MV-4-11 (cell line): Measurements from ENCODE around the gene GJA8.
"Not testable (repeated sequence)": the region's sequence is repeated elsewhere in the genome, so short reads cannot be mapped to it uniquely, and the experiment has no call there.

Experiments
- DNase-seq: peaks from one replicate; lab custom pipeline; 2025; lab: John Stamatoyannopoulos, UW

Gene GJA8

DNA sequence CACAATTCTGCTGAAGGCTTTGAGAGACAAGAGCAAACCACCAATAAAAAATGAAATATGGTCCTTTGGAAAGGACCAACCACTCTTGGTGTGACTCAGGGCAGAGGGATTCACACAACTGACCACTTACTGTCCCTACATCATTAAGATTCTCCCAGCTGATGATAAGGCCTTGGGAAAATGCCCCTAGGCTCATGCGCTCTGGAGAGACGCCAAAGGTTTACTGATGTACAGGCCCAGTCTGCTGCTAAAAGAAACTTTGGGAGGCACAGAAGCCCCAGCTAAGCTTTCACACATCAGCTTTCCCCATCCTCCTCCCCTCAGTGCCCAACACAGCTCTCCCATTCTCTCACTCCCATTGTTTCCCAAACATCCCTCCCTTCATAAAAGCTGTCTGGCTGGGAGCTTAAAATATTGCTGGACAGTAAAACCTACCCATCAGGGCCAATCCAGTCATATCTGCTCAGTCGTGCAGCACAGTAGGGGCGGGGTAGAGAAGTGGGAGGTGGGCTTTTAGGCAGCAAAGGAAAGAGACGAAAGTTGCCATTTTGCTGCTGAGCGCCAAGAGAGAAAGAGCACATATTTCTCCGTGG is at the start of gene GJA8:
Gene GJA8, plus strand, starts transcription at position 543 of the 593 bp plus-strand sequence. CDS start 5,161 bp downstream, outside the sequence.
- DNase-seq = no peak

- DNase-seq = no peak
Observed at GRCh38 chr1:147853391-147853790, 49.2 kb upstream of the GJA8 start.

DNA sequence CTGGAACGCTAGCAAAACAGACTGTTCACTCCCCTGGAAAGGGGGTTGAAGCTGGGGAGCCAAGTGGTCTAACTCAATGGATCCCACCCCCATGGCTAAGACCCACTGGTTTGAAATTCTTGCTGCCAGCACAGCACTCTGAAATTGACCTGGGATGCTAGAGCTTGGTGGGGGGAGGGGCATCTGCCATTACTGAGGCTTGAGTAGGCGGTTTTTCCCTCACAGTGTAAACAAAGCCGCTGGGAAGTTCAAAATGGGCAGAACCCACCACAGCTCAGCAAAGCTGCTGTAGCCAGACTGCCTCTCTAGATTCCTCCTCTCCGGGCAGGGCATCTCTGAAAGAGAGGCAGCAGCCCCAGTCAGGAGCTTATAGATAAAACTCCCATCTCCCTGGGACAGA is 47.6 kb upstream of the GJA8 start:
- DNase-seq = not testable (repeated sequence)

- not testable (repeated sequence) for DNase-seq
Observed at GRCh38 chr1:147855996-147856395, 46.6 kb upstream of the GJA8 start.

- not testable (repeated sequence) for DNase-seq
Observed at GRCh38 chr1:147867204-147867603, 35.4 kb upstream of the GJA8 start.

DNA sequence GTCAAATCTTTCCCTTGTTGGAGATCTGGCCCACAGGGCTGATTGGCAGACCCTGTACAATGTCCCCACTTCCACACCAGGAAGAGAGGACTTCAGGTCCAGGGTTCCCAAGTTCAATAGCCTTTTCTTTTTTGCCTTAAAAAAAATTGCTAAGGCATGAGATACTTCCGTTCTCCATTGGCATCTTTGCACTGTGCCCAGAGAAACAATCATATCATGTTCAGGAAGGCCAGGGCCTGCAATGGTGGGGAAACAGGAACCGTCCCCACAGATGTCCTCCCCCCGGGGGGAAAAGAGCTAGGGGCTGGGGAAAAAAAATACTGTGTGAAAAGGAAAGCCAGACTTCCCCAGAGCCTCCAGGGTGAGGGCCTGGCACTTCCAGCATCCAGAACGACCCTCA is 24.6 kb upstream of the GJA8 start:
- no peak for DNase-seq

GRCh38 chr1:147879911-147880310 is 22.7 kb upstream of the GJA8 start:
- DNase-seq = no peak

- no peak for DNase-seq
Observed at GRCh38 chr1:147882535-147882934, 20.1 kb upstream of the GJA8 start.

- peak; percentile 47 for DNase-seq
Observed at GRCh38 chr1:147890177-147890790, 12.3 kb upstream of the GJA8 start.

GRCh38 chr1:147891088-147891487 is 11.5 kb upstream of the GJA8 start:
- DNase-seq = no peak

- DNase-seq = peak; percentile 15
Observed at GRCh38 chr1:147892216-147892615, 10.4 kb upstream of the GJA8 start.

- DNase-seq = peak; percentile 19
Observed at GRCh38 chr1:147892731-147893214, 9.8 kb upstream of the GJA8 start.

GRCh38 chr1:147895123-147895522 is 7.5 kb upstream of the GJA8 start:
- DNase-seq = no peak

GRCh38 chr1:147897029-147897752 is 5.4 kb upstream of the GJA8 start:
- no peak for DNase-seq

- DNase-seq = no peak
Observed at GRCh38 chr1:147897789-147898188, 4.8 kb upstream of the GJA8 start.

GRCh38 chr1:147904726-147905125 is 2.1 kb downstream of the GJA8 start:
- DNase-seq = peak; percentile 63

DNA sequence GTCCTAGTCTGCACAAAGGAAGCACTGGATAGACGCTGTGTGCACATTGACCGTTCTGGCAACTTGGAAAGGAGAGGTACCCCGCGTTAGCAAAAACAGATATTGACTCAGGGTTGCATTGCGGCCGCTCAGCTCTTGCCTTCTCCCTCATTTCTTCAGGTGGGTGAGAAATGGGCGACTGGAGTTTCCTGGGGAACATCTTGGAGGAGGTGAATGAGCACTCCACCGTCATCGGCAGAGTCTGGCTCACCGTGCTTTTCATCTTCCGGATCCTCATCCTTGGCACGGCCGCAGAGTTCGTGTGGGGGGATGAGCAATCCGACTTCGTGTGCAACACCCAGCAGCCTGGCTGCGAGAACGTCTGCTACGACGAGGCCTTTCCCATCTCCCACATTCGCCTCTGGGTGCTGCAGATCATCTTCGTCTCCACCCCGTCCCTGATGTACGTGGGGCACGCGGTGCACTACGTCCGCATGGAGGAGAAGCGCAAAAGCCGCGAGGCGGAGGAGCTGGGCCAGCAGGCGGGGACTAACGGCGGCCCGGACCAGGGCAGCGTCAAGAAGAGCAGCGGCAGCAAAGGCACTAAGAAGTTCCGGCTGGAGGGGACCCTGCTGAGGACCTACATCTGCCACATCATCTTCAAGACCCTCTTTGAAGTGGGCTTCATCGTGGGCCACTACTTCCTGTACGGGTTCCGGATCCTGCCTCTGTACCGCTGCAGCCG is 5.4 kb downstream of the GJA8 start:
- no peak for DNase-seq

DNA sequence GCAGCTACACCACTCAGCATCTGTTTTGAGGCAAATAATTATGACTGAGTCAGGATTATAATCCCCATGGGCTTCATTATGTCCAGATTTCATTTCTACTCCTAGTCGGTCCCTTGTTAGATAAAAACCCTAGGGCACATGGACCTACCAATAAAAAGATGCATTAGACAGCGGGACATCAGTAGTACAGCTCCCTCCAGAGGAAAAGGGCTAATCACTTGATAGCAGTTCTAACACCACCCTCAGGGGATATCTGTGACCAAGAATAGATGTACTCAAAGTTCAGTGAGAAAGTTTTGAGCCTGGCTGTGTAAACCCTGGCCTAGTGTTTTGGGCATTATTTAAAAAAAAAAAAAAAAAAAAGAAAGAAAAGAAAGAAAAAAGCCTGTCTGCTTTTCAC is 10.0 kb downstream of the GJA8 start:
- DNase-seq = no peak

DNA sequence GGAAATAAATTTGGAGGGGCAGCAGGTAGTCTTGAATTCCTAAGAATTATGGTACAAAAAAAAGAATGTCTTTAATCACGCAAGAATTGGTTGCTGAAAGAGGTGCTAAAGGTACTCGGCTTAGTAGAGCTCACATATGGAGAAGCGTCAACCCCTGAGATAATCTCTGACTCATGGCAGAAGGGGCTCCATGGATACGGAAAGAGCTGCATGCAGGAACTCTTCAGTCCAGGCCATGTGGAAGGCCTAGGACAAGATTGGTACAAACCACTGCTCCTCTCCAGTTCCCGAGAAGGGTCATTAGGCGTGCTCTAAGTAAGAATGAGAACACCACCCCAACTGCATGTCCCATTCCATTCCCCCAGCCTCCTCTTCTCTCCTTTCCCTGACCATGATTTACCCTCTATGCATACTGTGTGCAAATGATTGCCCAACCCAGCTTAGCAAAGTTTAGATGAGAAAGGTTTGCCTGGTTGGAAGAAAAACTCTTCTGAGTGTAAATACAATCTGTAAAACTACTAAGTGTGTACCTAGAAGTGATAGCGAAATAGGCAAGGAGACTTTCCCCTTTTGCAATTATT is 10.9 kb downstream of the GJA8 start:
- DNase-seq = no peak

- DNase-seq = peak; percentile 66
Observed at GRCh38 chr1:147919896-147920295, 17.3 kb downstream of the GJA8 start.

- DNase-seq = no peak
Observed at GRCh38 chr1:147924813-147925212, 22.2 kb downstream of the GJA8 start.

- DNase-seq = not testable (repeated sequence)
Observed at GRCh38 chr1:147927215-147927614, 24.6 kb downstream of the GJA8 start.
